H1 (cell line): Measurements from ENCODE around the gene ARL2.

Experiments
- CHD2 ChIP-seq: IDR thresholded peaks from 2 replicates; pipeline ENCODE4 v1.6.1; 2012; ENCODE audit warnings: low read length, improper control_type of control experiment
- EGR1 ChIP-seq: IDR thresholded peaks from 2 replicates; pipeline ENCODE4 v1.6.1; 2011; ENCODE audit warnings: low read depth, low read length, borderline replicate concordance
- RNF2 ChIP-seq: fragments of 200-900, 300-1000 bp; sonication (generic); IDR thresholded peaks from 2 replicates; pipeline ENCODE4 v1.7.1; 2016; ENCODE audit warnings: borderline replicate concordance, low read depth, mild to moderate bottlenecking, antibody characterized with exemption, low read length; ENCODE audit not compliant: poor library complexity, severe bottlenecking; ENCODE audit errors: missing control alignments
- SIX5 ChIP-seq: IDR thresholded peaks from 2 replicates; pipeline ENCODE4 v1.6.1; 2011; ENCODE audit warnings: mild to moderate bottlenecking, low read depth, low read length

- TF ChIP-seq CHD2 (no peak), EGR1 (no peak), SIX5 (no peak), RNF2 (no peak)
Observed at GRCh38 chr11:65066805-65067291, 52.9 kb downstream of the ARL2 start.
